Suprapubic skin (tissue), 4 donors: Measurements from ENCODE around the gene NR5A2. TPM values are rescaled to one million over a fixed set of nuclear protein-coding genes. Genes with fewer than 3 reads are reported as not detected.

Experiments
- DNase-seq, 2 donors: peaks; one replicate each; pipeline ENCODE4 v3.0.0-alpha.2; 2019; ENCODE audit warnings: low spot score in 2 of 2
- H3K27ac ChIP-seq: fragments of 200-600 bp; sonication (generic); one replicate; pipeline ENCODE4 v1.5.1; 2019
- H3K27me3 ChIP-seq: fragments of 200-600 bp; sonication (generic); one replicate; pipeline ENCODE4 v1.5.1; 2019
- H3K36me3 ChIP-seq: fragments of 200-600 bp; sonication (generic); one replicate; pipeline ENCODE4 v1.5.1; 2019
- H3K4me1 ChIP-seq: fragments of 200-600 bp; sonication (generic); one replicate; pipeline ENCODE4 v1.5.1; 2019
- H3K4me3 ChIP-seq: fragments of 200-600 bp; sonication (generic); one replicate; pipeline ENCODE4 v1.5.1; 2019; ENCODE audit warnings: mild to moderate bottlenecking
- H3K9me3 ChIP-seq: fragments of 200-600 bp; sonication (generic); one replicate; pipeline ENCODE4 v1.5.1; 2019
- EP300 ChIP-seq: sonication (generic); formaldehyde crosslinking; IDR thresholded peaks from one replicate; pipeline ENCODE4 v1.6.1; 2017; ENCODE audit warnings: antibody characterized with exemption
- POLR2A ChIP-seq, 2 donors: fragments of 450-650 bp; IDR thresholded peaks; one replicate each; pipeline ENCODE4 v1.6.1; 2017; ENCODE audit warnings: antibody characterized with exemption in 2 of 2, mild to moderate bottlenecking in 2 of 2, moderate library complexity in 2 of 2
- POLR2AphosphoS5 ChIP-seq, 3 donors: sonication (generic); formaldehyde crosslinking; IDR thresholded peaks; one replicate each; pipeline ENCODE4 v1.6.1; 2017; ENCODE audit warnings: antibody characterized with exemption in 3 of 3
- WGBS: methylation state at CpG from one replicate; pipeline ENCODE4 v1.1.5; 2018; 5-methylcytosine and 5-hydroxymethylcytosine counted together
- total RNA-seq, 4 donors: library from RNA; depleted of rRNA; stranded (reverse); fragments of >200 nt; gene quantifications; one replicate each; pipeline ENCODE4 v1.1.0, GENCODE V29; 2016
- TF ChIP-seq, protein P1 (sequence below), 2 donors: fragments of 200-600 bp in 1 of 2; fragments of 450-650 bp in 1 of 2; sonication (generic) in 1 of 2; IDR thresholded peaks; one replicate each; pipeline ENCODE4 v1.5.1; 2016 to 2019; ENCODE audit warnings: antibody characterized with exemption in 2 of 2, mild to moderate bottlenecking in 1 of 2, moderate library complexity in 1 of 2

NR5A2 gene
- total RNA-seq, 4 donors from 2014 or later, result 0.49 to 3.3 (median 0.96) TPM

DNA sequence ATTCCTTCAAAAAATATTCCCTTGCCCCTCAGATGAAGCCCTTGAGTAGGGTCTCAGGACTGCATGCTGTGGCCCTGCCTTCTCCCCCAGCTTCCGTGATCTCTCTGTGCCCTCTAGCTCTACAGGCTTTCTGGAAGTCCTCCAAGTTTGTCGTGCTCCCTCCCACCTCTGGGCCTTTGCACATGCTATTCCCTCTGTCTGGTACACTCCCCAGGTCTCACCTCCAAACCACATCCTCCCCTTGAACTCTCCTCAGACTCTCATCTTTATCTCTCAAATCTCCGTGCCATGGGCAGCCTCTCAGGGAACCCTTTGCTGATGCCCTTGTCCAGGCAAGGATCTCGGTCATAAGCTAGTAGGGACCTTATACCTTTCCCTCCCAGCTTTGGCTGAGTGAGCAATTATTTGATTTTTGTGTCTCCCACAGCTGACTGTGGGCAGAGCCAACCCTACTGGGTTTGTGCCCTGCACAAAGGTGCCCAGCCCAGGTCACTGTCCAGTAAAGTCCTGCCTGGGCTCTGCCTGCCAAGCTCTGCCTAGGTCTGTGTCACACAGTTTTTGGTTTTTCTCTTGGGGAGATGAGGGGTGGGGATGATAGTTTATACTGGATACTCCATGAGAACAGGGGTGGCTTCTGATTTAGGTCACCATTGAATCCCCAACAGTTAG is 194.2 kb downstream of the NR5A2 start:
- no peaks in the 10 kb centered on the region for H3K36me3 ChIP-seq
- TF ChIP-seq POLR2AphosphoS5 (IDR thresholded peaks at IDR 0.05) (no peak), POLR2A (IDR thresholded peaks at IDR 0.05) (no peak), EP300 (no peak)
- TF ChIP-seq, protein P1, sequence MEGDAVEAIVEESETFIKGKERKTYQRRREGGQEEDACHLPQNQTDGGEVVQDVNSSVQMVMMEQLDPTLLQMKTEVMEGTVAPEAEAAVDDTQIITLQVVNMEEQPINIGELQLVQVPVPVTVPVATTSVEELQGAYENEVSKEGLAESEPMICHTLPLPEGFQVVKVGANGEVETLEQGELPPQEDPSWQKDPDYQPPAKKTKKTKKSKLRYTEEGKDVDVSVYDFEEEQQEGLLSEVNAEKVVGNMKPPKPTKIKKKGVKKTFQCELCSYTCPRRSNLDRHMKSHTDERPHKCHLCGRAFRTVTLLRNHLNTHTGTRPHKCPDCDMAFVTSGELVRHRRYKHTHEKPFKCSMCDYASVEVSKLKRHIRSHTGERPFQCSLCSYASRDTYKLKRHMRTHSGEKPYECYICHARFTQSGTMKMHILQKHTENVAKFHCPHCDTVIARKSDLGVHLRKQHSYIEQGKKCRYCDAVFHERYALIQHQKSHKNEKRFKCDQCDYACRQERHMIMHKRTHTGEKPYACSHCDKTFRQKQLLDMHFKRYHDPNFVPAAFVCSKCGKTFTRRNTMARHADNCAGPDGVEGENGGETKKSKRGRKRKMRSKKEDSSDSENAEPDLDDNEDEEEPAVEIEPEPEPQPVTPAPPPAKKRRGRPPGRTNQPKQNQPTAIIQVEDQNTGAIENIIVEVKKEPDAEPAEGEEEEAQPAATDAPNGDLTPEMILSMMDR (IDR thresholded peaks at IDR 0.05), result no peak
- peaks cover under 1% of the 10 kb centered on the region for H3K4me1 ChIP-seq
- DNase-seq, result no peak
- no peak overlapping the region for H3K27ac ChIP-seq
- peaks cover 6% of the 10 kb centered on the region for H3K27me3 ChIP-seq
- H3K9me3 ChIP-seq, result no peaks in the 10 kb centered on the region
- H3K4me3 ChIP-seq, result no peak overlapping the region
- WGBS, result 79% methylated on average over 4 of the region's 4 CpGs

DNA sequence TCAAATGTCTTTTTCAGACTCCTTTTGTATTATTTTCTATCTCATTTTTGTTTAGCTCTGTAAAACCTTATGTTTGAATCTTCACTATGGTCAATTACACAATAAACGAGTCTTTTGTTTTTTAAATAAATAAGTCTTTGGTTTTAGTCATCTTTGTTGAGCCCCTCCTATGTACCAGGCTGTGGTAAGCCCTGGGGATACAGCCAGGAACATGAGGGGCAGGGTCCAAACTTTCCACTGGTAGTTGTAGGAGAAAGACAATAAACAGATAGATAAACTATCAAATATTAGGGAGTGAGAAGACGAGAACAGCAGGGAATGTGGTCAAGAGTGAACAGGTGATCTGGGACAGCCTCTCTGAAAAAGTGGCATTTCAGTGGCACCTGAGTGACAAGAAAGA is 195.7 kb downstream of the NR5A2 start:
- no peak for DNase-seq
- Histone ChIP-seq H3K36me3 (no peaks in the 10 kb centered on the region), H3K27ac (no peak overlapping the region), H3K9me3 (no peaks in the 10 kb centered on the region), H3K27me3 (peaks cover 10% of the 10 kb centered on the region), H3K4me3 (no peak overlapping the region), H3K4me1 (peaks cover 6% of the 10 kb centered on the region)
- WGBS, result 79% methylated on average over 2 of the region's 2 CpGs
- TF ChIP-seq POLR2A (IDR thresholded peaks at IDR 0.05), result no peak
- TF ChIP-seq EP300, result no peak
- TF ChIP-seq, protein P1 (IDR thresholded peaks at IDR 0.05), result no peak
- no peak for TF ChIP-seq POLR2AphosphoS5 (IDR thresholded peaks at IDR 0.05)

DNA sequence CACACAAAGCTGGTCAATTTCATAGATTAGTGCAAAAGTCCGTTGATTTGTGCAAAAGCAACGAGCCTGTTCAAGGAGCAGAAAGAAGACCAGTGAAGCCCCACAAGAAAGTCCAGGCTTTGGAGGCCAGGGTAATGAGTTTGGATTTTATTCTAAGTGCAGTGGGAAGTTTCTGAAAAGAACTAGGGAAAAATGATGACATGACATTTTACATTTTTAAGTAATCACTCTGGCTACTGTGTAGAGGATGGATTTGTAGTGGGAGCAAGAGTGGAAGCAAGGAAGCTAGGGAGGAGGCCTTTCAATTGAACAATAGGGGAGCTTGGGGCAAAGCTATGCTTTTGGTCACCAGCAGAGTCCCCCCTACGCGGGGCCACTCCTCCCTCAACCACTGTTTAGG is 196.1 kb downstream of the NR5A2 start:
- peaks cover 10% of the 10 kb centered on the region for H3K27me3 ChIP-seq
- H3K4me1 ChIP-seq, result peaks cover 6% of the 10 kb centered on the region
- H3K27ac ChIP-seq, result no peak overlapping the region
- no peak overlapping the region for H3K4me3 ChIP-seq
- WGBS, result 89% methylated on average over 4 of the region's 4 CpGs
- TF ChIP-seq, protein P1 (IDR thresholded peaks at IDR 0.05), result no peak
- TF ChIP-seq POLR2AphosphoS5 (IDR thresholded peaks at IDR 0.05) (no peak), POLR2A (IDR thresholded peaks at IDR 0.05) (no peak), EP300 (no peak)
- no peaks in the 10 kb centered on the region for H3K9me3 ChIP-seq
- H3K36me3 ChIP-seq, result no peaks in the 10 kb centered on the region
- DNase-seq, result no peak

DNA sequence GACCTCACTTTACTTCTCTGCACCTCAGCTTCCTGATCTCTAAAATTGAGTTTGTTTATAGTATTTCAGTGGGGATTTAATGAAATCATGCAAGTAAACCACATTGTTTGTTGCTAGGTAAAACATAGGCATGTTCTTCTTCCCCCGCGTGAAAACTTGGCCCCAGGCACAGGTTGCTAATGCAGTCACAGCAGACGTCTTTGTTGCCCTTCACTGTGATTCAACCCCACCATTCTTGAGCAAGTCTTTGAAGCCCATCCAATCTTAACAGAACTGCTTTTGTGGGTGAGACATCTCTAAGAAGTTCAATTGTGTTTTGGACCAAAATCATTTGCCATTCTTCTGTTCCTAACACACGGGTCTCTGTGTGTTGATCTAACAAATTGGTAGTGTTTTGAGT is 196.8 kb downstream of the NR5A2 start:
- TF ChIP-seq POLR2A (IDR thresholded peaks at IDR 0.05) (no peak), EP300 (no peak)
- TF ChIP-seq, protein P1 (IDR thresholded peaks at IDR 0.05), result no peak
- WGBS, result 57% methylated on average over 4 of the region's 4 CpGs
- no peak for DNase-seq
- H3K27me3 ChIP-seq, result peaks cover 10% of the 10 kb centered on the region
- H3K27ac ChIP-seq, result no peak overlapping the region
- peaks cover 6% of the 10 kb centered on the region for H3K4me1 ChIP-seq
- no peaks in the 10 kb centered on the region for H3K36me3 ChIP-seq
- H3K4me3 ChIP-seq, result no peak overlapping the region
- H3K9me3 ChIP-seq, result no peaks in the 10 kb centered on the region

DNA sequence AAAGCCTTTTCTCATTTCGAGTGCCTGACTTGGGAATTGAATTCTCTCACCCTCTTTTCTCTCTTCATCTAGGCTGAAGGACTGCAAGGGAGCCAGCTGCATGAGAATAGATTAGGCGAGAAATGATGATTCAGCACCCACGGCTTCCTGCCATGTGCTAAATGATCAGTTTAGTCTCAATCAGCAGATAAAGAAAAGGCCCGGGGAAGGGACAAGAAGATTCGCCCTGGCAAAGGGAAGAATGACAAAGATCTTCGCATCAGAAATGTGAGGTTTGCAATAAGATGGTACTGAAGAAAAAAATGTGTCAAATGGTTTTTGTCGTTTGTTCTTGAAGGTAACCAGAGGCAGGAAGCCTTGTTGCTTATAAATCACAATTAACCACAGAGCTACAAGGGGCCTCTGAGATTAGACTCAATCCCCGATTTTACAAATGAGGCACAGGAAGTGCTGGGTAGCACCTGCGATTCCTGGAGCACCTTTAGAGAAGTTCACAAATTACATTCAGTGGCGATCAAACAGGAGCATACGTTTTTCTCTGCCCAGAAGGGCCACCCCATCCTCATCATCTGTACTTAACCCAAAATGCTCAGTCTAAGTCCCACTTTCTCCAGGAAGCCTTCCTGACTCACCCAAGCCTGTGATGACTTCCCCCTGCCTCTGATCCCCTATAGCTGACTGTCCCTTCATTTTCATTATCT is 198.9 kb downstream of the NR5A2 start:
- TF ChIP-seq POLR2AphosphoS5 (IDR thresholded peaks at IDR 0.05), result no peak
- TF ChIP-seq POLR2A (IDR thresholded peaks at IDR 0.05), result no peak
- TF ChIP-seq, protein P1 (IDR thresholded peaks at IDR 0.05), result no peak
- no peak for TF ChIP-seq EP300
- no peaks in the 10 kb centered on the region for H3K36me3 ChIP-seq
- peaks cover 10% of the 10 kb centered on the region for H3K27me3 ChIP-seq
- no peak overlapping the region for H3K27ac ChIP-seq
- H3K4me3 ChIP-seq, result no peak overlapping the region
- H3K4me1 ChIP-seq, result peaks cover 6% of the 10 kb centered on the region
- H3K9me3 ChIP-seq, result no peaks in the 10 kb centered on the region
- no peak for DNase-seq
- WGBS, result 18% methylated on average over 11 of the region's 11 CpGs
